Body of pancreas (tissue), 4 donors: Measurements from ENCODE around the gene COBLL1.

ENCODE experiments used
- CTCF ChIP-seq, 7 experiments: fragments of 450-650 bp in 4 of 7; fragments of 200-600 bp in 3 of 7; sonication (generic) in 3 of 7; IDR thresholded peaks; one replicate each; pipeline ENCODE4 v1.5.1; 2016 to 2019; ENCODE audit warnings: antibody characterized with exemption in 7 of 7
- POLR2A ChIP-seq, 3 donors: fragments of 450-650 bp; IDR thresholded peaks; one replicate each; pipeline ENCODE4 v1.6.1; 2016; ENCODE audit warnings: antibody characterized with exemption in 3 of 3, mild to moderate bottlenecking in 2 of 3

GRCh38 chr2:164763431-164763830 is 78.2 kb downstream of the COBLL1 start:
- TF ChIP-seq CTCF (IDR thresholded peaks at IDR 0.05): no peak
- TF ChIP-seq POLR2A (IDR thresholded peaks at IDR 0.05): no peak
